Colonic mucosa (tissue), 4 donors: ENCODE data around the gene MGME1. TPM values are rescaled to one million over a fixed set of nuclear protein-coding genes. Genes with fewer than 3 reads are reported as not detected.

ENCODE experiments used
- DNase-seq: peaks from one replicate; pipeline ENCODE4 v3.0.0-alpha.2; 2020
- H3K27ac ChIP-seq: fragments of 200-600 bp; one replicate; pipeline ENCODE4 v1.8.0; 2021
- H3K27me3 ChIP-seq: fragments of 200-600 bp; one replicate; pipeline ENCODE4 v1.8.0; 2021
- H3K36me3 ChIP-seq: fragments of 200-600 bp; one replicate; pipeline ENCODE4 v1.8.0; 2021
- H3K4me1 ChIP-seq: fragments of 200-600 bp; one replicate; pipeline ENCODE4 v1.8.0; 2021; ENCODE audit warnings: mild to moderate bottlenecking
- H3K4me3 ChIP-seq: fragments of 200-600 bp; one replicate; pipeline ENCODE4 v1.8.0; 2021
- H3K9ac ChIP-seq, 2 donors: one replicate each; pipeline ENCODE4 v1.7.0; 2013; ENCODE audit warnings: control low read depth in 2 of 2, low read depth in 2 of 2, low read length in 2 of 2
- H3K9me3 ChIP-seq: fragments of 200-600 bp; one replicate; pipeline ENCODE4 v1.8.0; 2021
- CTCF ChIP-seq: fragments of 200-600 bp; IDR thresholded peaks from one replicate; pipeline ENCODE4 v1.8.0; 2022; ENCODE audit warnings: antibody characterized with exemption, mild to moderate bottlenecking
- intact Hi-C: fragments of 100-400 bp; cut with DNase I; formaldehyde crosslinking; loops from one replicate; pipeline ENCODE4 v1.14.1; 2022
- total RNA-seq, 2 donors: library from RNA; stranded (reverse); fragmentation: NEBNext Ultra II Directional in 1 of 2; extraction: Animal tissue kit (Norgen Biotek cat#: 25700) in 1 of 2; gene quantifications; one replicate each; pipeline ENCODE4 v1.2.1, GENCODE V29; 2021
- donor health status: healthy.
- donor health status: DM: no; HTN: no; CAD: no.
- donor health status: DM: no; HTN: no; CAD: no.

MGME1 gene
- total RNA-seq, 2 donors from 2014 or later: 20.5 to 21.1 TPM

GRCh38 chr20:17951323-17951722 lies 17.5 kb upstream of the MGME1 start:
- Histone ChIP-seq H3K36me3 (peaks cover 20% of the 10 kb centered on the region), H3K27me3 (no peaks in the 10 kb centered on the region)

GRCh38 chr20:17952692-17953684 lies 15.8 kb upstream of the MGME1 start:
- no peak overlapping the region for H3K27ac ChIP-seq
- no peaks in the 10 kb centered on the region for H3K9me3 ChIP-seq
- no peak overlapping the region for H3K4me3 ChIP-seq
- peaks cover 20% of the 10 kb centered on the region for H3K36me3 ChIP-seq
- intact Hi-C loops: no loop called here
- no peak overlapping the region for H3K9ac ChIP-seq
- no peaks in the 10 kb centered on the region for H3K27me3 ChIP-seq
- DNase-seq: no peak
- TF ChIP-seq CTCF: no peak
- no peaks in the 10 kb centered on the region for H3K4me1 ChIP-seq

More at GRCh38 chr20:17951323-17951722, 17.5 kb upstream of the MGME1 start:
- intact Hi-C loops: no loop called here
- TF ChIP-seq CTCF: no peak
- no peak overlapping the region for H3K4me3 ChIP-seq
- H3K9ac ChIP-seq: no peak overlapping the region
- H3K4me1 ChIP-seq: no peaks in the 10 kb centered on the region
- no peaks in the 10 kb centered on the region for H3K9me3 ChIP-seq
- no peak for DNase-seq
- no peak overlapping the region for H3K27ac ChIP-seq

- intact Hi-C loops: no loop called here
- no peaks in the 10 kb centered on the region for H3K27me3 ChIP-seq
- no peak overlapping the region for H3K9ac ChIP-seq
- H3K4me3 ChIP-seq: no peak overlapping the region
- no peak overlapping the region for H3K27ac ChIP-seq
- H3K36me3 ChIP-seq: peaks cover 14% of the 10 kb centered on the region
- no peaks in the 10 kb centered on the region for H3K9me3 ChIP-seq
- DNase-seq: no peak
- peaks cover 3% of the 10 kb centered on the region for H3K4me1 ChIP-seq
- no peak for TF ChIP-seq CTCF
Observed at GRCh38 chr20:17953935-17954334, 14.9 kb upstream of the MGME1 start.

DNA sequence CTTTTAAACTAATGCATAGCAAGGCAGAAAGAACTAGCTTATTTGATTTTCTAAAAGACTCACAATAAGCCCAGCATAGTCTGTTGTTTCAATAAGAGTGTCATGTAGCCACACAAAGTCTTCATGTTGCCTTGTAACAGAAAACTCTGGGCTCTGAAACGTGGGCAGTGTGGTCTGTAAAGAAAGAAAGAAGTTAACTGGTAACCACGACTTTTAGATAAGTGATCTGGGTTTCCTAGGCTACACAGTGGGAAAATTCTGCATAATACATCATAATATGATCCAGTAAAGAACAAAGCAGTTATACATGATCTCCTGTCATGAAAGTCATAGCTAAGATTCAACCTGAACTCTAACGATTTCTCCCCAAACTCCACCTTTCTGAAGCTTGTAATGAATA lies 13.5 kb upstream of the MGME1 start:
- Histone ChIP-seq H3K4me1 (peaks cover 12% of the 10 kb centered on the region), H3K9ac (no peak overlapping the region), H3K27ac (no peak overlapping the region), H3K4me3 (no peak overlapping the region), H3K36me3 (peaks cover 14% of the 10 kb centered on the region), H3K9me3 (no peaks in the 10 kb centered on the region), H3K27me3 (no peaks in the 10 kb centered on the region)
- TF ChIP-seq CTCF: no peak
- no peak for DNase-seq
- intact Hi-C loops: no loop called here

DNA sequence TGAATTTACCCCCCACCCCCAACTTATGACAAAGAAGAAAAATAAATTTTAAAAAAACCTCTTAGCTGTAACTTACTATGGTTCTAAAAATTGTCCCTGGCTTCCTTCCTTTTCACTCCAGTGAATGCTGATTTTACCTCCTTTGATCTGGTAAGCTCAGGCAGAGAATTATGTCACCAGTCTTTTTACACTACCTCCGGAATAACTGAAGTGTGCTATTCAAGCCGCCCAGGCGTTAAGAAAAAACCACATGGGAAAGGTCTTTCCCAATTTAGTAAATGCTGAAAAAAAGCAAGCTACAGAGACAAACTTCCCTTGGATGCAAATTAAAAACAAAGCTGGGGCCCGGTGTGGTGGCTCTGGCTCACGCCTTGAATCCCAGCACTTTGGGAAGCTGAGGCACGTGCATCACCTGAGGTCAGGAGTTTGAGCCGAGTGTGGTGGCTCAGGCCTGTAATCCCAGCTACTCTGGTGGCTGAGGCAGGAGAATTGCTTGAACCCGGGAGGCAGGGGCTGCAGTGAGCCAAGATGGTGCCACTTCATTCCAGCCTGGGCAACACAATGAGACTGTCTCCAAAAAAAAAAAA lies 12.6 kb upstream of the MGME1 start:
- Histone ChIP-seq H3K36me3 (peaks cover 5% of the 10 kb centered on the region), H3K27ac (no peak overlapping the region), H3K27me3 (no peaks in the 10 kb centered on the region), H3K4me3 (no peak overlapping the region), H3K4me1 (peaks cover 16% of the 10 kb centered on the region), H3K9ac (no peak overlapping the region), H3K9me3 (no peaks in the 10 kb centered on the region)
- no peak for TF ChIP-seq CTCF
- intact Hi-C loops: no loop called here
- no peak for DNase-seq
